Measurements from ENCODE around the gene WDR87.
"Not testable (repeated sequence)": the region's sequence is repeated elsewhere in the genome, so short reads cannot be mapped to it uniquely, and the experiment has no call there.

WDR87 gene

DNA sequence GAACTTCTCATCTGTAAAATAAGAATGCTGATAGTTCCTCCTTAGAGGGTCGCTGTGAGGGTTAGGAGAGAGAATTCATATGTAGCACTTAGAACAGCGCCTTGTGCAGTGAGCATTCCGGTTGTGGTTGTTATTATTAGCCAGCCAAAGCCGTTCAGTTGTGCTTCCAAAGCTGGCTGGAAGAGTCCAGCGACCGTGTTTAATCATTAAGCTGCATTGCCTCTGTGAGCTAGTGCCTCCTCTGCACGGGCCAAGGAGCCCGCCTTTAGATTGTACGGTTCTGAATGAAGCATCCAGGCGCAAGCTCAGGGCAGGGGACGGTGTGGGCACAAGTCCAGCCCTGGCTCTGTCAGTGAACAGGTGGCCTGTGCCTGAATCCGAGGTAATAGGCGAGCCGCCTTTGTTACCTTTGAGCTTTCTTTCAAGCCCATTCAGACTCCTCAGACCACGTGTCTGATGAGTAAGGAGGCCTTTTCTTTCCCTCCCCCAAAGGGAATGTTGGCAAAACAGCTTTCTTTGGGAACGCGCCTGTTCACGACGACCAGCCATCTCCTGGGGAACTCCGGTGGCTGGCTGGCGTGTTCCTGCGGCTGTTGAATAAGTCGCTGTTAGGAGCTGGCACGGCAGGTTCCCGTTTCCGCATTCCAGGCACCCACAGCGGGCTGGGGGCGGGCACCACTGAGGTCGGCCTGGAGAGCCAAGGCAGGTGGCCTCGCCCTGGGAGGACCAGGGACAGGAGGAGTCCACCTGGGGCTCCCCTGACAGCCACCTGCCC, 25.7 kb upstream of the WDR87 start:
- DNase-seq, result peak in 44 of 56 donors; percentile 3 to 82 (median 42)

DNA sequence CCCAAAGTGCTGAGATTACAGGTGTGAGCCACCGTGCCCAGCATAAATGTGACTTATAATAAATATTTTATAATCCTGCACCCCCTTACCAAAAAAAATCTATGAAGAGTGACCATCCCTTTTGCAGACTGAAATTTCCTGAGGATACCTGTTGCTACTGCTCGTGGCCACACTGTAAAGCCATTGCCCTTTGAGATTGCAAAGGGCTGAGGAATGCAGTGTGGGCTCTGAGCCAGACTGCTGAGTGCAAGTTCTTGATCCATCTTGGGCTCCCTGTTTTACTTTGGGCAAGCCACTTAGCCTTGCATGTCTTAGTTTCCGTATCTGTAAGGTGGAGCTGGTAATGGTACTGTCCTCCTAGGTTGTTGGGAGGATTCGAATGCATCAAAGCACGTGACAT, 24.0 kb upstream of the WDR87 start:
- DNase-seq, result no peak

DNA sequence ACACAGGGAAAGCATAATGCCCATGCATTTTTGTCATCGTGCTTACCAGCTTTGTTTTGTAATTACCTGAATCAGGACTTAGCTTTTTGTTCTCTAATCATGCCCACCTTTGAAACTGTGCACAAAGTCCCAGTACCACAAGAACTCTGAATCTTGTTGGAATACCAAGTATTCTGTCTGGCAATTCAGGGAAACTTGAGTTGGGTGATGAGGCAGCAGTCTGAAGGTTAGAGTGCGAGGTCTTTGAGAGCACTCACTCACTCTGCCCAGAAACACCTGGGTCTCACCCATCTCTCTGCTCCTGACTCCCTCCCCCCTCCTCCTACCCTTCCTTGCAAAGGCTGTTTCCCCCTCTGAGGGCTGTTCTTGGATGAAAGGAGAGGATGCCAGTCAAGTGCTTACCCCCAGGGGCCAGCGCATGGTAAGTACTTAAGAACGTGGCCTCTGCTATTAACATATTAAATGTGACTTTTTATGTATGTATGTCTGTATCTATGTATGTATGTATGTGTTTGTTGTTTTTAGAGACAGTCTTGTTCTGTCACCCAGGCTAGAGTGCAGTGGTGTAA, 23.0 kb upstream of the WDR87 start:
- DNase-seq, result no peak

DNA sequence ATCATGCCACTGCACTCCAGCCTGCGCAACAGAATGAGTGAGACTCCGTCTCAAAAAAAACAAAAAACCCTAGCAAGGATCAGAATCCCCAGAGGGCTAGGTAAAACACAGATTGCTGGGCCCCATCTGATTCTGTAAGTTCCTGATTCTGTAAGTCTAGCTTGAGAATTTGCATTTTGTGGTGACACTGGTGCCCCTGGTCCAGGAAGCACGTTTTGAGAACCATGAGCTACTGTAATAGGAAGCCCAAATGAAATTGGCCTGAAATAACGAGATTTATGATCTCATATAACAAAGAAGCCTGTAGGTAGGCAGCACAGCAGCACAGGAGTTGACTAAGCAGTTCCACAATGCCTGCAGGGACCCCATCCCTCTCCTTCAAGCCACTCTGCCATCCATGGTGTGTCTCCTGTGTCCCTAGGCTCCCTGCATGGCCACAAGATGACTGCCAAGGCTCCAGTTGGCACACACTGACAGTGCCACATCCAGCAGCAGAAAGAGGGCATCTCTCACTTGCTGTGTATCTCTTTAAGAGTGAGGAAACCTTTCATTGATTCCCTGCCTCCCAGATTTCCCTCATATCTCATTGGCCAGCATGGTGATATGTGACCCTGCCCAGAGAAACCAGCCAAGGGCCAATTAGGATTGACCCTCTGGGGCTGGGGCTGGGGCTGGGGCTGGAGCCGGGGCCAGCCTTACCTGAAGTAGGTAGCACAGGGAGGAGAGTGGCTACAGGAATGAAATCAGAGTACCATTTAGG, 22.3 kb upstream of the WDR87 start:
- DNase-seq, result peak in 1 of 56 donors; percentile 3

DNA sequence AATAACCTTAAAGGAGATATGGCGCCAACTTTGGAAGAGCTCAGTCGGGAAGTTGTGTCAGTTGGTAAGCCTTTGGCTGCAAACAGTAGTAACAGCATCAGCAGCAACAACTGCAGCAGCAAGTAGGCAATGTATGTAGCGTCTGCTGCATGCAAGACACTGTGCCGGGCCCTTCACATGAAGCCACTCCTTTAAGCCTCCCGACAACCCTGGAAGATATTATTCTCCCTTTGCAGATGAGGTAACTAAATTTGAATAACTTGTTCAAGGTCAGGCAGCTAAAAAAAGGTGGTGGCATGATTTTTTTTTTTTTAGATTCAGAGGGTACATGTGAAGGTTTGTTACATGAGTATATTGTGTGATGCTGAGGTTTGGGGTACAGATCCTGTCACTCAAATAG, 20.3 kb upstream of the WDR87 start:
- DNase-seq, result no peak

DNA sequence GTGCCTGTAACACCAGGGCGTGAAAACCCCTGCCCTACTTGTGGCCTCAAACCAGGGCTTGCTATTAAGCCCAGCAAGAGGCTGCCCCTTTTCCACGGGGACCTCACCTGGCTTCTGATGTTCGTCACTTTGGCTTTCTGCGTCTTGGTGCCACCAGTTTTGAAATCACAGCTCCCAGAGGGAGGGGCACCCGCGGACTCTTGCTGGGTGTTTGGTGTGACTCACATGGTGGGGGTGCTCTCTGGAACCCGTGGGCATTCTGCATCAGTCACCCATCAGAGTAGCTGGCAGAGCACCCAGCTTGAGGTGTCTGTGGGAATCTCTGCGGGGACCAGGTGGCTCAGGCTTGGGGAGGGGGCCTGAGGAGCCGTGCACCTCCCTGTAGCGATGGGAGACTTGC, 19.9 kb upstream of the WDR87 start:
- no peak for DNase-seq

DNA sequence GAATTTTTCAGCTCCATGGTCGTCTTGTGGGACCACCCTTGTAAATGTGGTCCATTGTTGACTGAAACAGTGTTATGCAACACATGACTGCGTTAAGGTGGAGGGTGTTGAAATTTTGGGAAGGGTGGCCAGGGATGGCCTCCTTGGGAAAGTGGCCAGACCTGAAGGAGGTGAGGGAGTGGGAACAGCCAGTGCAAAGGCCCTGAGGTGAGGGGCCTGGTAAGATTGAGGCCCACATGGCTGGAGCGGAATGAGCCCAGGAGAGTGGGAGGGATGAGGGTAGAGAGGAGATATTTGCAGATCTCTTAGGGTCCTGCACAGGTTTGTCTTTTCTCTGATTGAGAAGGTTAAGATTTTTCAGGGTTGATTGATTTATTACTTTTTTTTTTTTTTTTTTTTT, 18.8 kb upstream of the WDR87 start:
- DNase-seq, result no peak

DNA sequence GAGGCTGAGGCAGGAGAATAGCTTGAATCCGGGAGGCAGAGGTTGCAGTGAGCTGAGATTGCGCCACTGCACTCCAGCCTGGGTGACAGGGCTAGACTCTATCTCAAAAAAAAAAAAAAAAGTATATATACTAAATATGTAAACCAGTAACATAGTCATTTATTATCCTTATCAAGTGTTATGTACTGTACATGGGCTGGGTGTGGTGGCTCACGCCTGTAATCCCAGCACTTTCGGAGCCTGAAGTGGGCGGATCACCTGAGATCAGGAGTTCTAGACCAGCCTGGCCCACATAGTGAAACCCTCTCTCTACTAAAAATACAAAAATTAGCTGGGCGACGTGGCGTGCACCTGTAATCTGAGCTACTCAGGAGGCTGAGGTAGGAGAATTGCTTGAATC, 18.2 kb upstream of the WDR87 start:
- not testable (repeated sequence) for DNase-seq

DNA sequence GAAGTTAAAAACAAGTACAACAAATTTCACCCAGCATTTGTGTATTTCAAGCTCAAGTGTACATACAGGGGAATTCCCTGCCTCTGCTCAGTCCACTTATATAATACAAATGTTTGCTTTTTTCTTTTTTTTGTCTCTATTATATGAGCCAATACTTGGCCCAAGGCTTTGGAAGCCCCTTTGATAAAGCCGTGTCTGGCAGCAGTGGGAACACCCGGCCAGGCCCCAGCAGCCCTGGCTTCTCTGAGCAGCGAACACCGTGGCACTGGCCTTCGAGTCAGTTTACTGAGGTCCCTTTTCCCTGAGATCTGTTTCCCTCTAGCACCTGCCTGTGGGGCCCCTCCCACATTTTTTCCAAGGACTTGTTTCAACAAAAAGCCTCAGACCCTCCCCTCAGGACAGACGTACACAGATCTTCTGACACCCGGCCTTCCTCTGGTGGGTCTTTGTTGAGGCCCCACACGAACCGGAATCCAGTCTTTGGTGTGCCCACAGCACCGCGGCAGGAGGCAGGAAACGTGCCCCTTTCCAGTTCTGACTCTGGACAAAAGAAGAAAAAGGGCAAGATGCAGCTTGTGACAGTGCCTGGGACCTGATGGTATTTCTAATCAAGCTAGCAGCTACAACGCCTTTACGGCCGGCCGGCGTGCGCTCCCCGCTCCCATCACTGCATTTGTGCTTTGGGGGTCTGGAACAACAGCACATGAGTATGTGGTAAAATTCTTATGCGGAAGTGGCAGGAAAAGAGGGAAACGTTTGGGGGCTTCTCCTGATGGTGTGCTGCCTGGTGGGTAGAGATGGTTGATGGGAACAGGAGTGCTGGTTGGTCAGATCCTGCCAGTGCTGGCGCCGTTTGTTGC, 14.4 kb upstream of the WDR87 start:
- DNase-seq, result peak in 4 of 56 donors; percentile 2 to 11 (median 4)

DNA sequence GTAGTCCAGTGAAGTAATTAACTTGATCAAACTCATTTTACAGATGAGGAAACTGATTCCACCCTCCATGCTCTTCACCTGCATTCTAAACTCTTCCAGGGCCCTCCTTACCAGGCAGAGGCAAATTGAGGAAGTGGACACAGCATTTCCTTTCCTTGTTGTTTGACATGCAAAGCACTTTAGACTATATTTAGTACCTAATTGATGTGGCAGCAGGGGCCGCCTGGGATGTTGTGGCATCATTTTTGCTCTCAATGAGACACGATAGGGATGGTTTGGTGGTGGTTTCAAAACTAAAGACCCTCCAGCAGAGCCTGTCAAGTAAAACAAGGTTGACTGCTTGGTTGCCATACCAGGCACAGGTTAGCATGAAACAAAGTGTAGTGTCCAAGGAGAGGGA, 8.5 kb upstream of the WDR87 start:
- DNase-seq, result no peak

DNA sequence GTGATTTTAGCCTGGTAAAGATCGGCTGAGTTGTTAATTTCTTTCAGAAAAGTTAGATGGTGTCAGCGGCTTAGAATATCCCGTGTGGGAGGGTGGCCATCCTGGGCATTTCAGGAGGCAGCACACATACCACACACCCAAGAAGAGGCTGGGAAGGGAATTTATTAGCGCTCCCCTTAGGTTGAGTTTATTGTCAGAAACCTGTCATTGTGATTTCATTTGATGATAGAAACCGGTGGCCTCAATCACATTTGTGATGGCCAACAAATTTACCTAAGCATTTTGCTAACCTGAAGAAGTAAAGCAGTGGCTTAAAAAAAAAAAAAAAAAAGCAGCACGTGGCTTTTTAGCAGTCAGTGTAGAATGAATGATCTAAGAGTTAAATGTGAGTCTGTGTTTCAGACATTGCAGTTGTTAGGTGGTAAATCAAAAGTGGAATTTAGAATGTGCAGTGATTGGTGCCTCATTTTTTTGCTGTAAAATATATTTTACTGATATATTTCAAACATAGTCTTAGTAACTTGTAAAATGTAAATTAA, 3.3 kb upstream of the WDR87 start:
- no peak for DNase-seq

DNA sequence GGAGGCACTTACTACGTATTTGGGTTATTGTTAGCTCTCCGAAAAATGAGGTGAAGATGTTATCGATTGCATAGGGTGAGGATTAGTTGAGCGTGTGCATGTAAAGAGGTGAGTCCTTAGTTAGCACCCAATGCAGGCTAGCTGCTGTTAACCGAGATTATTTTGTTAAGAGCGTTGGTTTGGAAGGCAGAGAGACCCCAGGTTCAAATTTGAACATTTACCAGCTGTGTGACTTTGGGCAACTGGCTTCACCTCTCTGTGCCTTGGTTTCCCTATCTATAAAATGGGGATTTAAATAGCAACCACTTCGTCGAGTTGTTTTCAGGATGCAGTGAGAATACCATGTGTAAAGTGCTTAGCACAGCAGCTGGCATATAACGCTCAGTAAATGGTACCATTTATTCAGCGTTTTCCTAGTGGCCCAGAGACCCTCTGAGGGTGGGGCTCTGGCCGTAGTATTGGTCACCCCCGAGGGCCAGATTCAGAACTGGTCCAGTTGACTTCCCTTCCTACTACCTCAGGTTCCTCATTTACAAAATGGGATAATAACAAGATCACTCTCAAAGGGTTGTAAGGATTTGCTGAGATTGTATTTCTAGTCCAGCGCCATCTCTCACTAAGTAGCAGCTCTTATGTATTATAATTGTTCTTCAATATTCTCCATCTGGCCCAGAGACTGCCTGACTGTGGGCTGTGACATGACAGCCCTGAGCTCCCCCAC, 1.5 kb upstream of the WDR87 start:
- no peak for DNase-seq

DNA sequence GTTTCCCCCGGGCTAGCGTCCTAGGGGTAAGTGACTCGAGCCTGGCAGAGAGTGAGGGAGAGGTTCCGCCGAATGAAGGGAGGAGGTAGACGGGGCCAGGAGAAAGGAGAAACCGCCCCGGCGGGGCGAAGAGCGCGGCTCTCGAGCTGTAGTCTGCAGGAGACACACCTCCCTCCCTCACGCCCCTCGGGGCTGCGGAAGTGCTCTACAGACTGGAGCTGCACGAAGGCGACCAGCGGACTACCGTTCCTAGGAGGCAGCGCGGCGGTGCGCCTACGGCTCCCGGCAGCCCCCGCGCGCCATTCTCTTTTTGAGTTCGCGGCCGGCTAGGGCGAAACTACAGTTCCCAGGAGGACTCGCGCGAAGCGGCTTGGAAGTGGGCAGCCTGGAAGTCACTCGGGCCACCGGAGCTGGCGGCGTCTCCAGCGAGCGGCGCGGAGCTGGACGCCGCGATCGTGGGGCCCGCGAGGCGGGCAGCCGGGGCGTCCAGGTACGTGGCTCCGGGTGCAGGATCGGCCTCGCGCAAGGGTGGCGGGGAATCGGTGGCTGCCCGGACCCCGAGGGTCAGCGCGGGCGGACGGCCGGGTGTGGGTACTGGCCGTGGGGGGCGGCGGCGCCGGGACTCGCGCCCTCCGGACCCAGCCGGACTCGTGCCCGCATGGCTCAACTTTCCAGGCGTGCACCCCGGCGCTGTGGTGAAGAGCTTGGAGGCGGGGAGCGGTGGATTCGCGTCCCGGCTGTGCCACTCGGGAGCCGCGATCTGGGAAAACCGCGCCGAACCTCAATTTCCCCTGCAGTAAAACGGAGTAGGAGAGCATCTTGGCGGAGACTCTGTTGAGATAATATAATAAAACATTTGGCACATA, 708 bp upstream of the WDR87 start, which contains the start of gene SIPA1L3:
Gene SIPA1L3 (plus strand): TSS at position 340 of the 866 bp plus-strand sequence. CDS start 174,358 bp downstream, outside the sequence.
- DNase-seq, result peak; percentile 70 to 98 (median 91)

DNA sequence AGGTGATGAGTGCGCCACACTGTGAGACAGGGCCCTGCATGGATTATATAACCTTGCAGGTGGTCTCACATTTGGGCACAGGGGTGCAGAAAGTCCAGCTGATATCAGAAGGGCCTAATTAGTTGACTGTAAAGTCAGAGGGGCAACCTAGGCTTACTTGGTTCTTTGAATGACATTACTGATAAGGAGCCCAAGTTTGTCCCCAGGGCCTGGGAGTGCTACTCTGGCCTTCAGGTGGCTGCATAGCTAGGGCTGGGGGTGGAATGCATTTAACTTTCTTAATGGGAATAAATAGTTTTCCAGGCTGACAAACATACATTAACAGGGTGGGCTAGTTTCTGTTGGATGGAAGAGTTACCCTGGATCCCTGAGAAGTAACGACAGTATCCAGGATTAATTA, 3.3 kb downstream of the WDR87 start:
- no peak for DNase-seq

DNA sequence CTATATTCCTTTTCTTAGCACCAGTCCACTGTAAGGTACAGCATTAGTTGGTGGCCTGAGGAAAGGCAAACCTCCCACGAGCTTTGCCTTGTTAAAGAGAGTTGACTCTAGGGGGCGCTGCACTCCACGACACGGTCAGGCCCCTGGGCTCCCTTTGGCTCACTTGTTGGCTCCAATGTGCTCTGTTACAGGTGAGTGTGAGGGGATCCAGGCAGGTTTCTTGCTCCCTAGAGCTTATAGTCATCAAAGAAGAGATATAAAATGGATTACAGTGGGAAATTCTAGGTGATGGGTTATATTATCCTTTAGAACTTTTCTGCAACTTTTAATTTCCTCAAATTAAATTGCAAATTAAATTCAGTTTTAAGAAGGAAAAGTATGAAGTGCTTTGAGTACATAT, 3.7 kb downstream of the WDR87 start:
- peak in 52 of 56 donors; percentile 9 to 86 (median 46) for DNase-seq

DNA sequence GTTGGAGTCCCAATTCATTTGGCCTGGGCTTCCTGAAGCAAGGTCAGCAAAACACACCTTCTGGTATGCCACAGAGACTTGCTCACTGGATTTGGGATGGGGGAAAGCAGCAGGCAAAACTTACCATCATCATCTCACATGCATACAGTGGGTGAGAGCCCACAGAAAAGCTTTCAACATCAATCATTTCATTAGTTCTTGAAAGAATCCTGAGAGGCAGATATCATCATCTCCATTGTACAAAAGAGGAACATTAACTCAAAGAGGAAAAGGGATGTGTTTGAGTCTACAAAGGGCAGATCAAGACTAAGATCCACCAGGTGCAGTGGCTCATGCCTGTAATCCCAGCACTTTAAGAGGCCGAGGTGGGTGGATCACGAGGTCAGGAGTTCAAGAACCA, 6.4 kb downstream of the WDR87 start:
- no peak for DNase-seq

DNA sequence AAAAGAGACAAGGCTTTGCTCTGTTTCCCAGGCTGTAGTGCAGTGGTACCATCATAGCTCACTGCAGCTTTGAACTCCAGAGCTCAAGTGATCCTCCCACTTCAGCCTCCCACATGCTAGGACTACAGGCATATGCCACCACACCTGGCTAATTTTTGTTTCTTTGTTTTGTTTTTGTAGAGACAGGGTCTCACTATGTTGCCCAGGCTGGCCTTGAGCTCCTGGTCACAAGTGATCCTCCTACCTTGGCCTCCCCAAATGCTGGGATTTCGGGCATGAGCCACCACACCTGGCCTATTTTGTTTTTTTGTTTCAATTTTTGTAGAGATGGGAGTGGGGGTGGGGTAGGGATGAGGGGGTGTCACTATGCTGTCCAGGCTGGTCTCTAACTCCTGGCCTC, 6.9 kb downstream of the WDR87 start:
- no peak for DNase-seq

DNA sequence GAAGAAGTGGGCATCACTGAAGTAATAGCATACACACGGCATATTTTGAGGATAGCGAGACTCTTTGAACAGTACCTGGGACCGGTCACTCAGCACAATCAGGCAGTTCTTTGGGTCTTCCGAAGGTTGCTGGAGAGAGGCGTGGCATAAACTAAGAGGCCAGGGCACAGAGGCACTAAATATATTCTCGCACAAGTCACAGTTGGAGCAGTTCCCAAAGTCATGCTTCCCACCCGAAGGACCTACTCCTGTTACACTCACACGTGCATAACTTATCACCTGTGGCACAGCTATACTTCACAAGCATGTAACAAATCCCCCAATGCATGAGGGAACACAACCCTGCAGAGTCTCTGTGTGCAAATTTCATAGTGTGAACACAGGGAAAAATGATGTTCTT, 10.2 kb downstream of the WDR87 start:
- no peak for DNase-seq

DNA sequence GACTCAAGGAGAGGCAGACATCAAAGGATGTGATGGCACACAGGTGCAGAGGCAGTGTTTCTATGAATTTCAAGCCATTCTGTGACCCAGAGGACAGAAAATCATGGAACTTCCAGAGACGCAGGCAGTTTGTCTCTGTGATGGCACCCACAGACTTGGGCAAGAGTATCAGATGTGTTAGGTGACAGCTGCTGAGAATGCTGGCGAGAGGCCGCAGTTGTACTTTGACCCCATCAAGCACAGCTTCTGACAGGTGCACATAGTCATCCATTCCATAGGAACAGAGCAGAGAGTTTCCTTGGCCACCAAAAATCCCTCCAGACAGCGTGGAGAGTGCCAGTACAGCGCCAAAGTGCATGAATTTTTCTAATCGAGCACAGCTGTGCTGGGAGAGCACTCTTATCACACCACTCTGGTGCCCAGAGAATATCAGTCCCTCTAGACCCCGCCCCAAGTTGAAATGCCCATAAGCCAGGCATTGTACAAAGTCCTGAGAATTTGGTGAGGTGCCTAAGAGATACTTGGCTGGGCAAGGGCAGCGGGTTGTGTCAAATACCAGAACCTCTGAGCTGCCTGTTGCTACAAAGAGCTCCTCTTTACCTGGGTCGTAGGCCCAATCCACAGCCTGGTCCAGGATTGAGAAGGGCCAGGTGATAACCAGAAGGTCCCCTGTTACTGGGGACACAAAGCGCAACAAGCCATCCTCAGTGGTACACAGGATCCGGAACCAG, 12.4 kb downstream of the WDR87 start:
- DNase-seq, result no peak
